Measurements from ENCODE around the gene CFAP65. TPM values are rescaled to one million over a fixed set of nuclear protein-coding genes. Genes with fewer than 3 reads are reported as not detected.

Gene CFAP65
- total RNA-seq, 1 donor from 2014 or later: not detected

GRCh38 chr2:219028141-219028540, 13.2 kb downstream of the CFAP65 start:
- no peak for DNase-seq
- Histone ChIP-seq H3K27me3 (peaks cover 28% of the 10 kb centered on the region), H3K9me3 (no peaks in the 10 kb centered on the region), H3K4me3 (no peak overlapping the region), H3K36me3 (no peaks in the 10 kb centered on the region), H3K27ac (no peak overlapping the region), H3K4me1 (no peaks in the 10 kb centered on the region)
- intact Hi-C loops (cut with DNase I): loop anchor here (10.0 kb wide), 1 partner anchor 127 kb away; no protein-coding TSS in a partner anchor
- ATAC-seq: no peak
- TF ChIP-seq CTCF (IDR thresholded peaks at IDR 0.05): no peak

- ATAC-seq (no peak), DNase-seq (no peak)
- no peak overlapping the region for H3K4me3 ChIP-seq
- H3K27ac ChIP-seq: no peak overlapping the region
- H3K4me1 ChIP-seq: no peaks in the 10 kb centered on the region
- intact Hi-C loops (cut with DNase I): loop anchor here (10.0 kb wide), 1 partner anchor 127 kb away; no protein-coding TSS in a partner anchor
- TF ChIP-seq CTCF (IDR thresholded peaks at IDR 0.05): no peak
- H3K9me3 ChIP-seq: no peaks in the 10 kb centered on the region
- no peaks in the 10 kb centered on the region for H3K36me3 ChIP-seq
- peaks cover 29% of the 10 kb centered on the region for H3K27me3 ChIP-seq
These were observed 13.7 kb downstream of the CFAP65 start for GRCh38 chr2:219027511-219028055.

- Histone ChIP-seq H3K27me3 (peaks cover 30% of the 10 kb centered on the region), H3K36me3 (no peaks in the 10 kb centered on the region), H3K4me1 (no peaks in the 10 kb centered on the region), H3K4me3 (no peak overlapping the region), H3K9me3 (no peaks in the 10 kb centered on the region), H3K27ac (no peak overlapping the region)
- ATAC-seq: no peak
- intact Hi-C loops (cut with DNase I): loop anchor here (10.0 kb wide), 1 partner anchor 128 kb away; no protein-coding TSS in a partner anchor
- TF ChIP-seq CTCF (IDR thresholded peaks at IDR 0.05): no peak
- DNase-seq: no peak
These were observed 14.4 kb downstream of the CFAP65 start for GRCh38 chr2:219026946-219027345.

GRCh38 chr2:219025637-219026585, 15.4 kb downstream of the CFAP65 start:
- Histone ChIP-seq H3K36me3 (no peaks in the 10 kb centered on the region), H3K27ac (no peak overlapping the region), H3K27me3 (peaks cover 21% of the 10 kb centered on the region), H3K4me1 (no peaks in the 10 kb centered on the region), H3K4me3 (no peak overlapping the region), H3K9me3 (no peaks in the 10 kb centered on the region)
- ATAC-seq (no peak), DNase-seq (no peak)
- no peak for TF ChIP-seq CTCF (IDR thresholded peaks at IDR 0.05)
- intact Hi-C loops (cut with DNase I): loop anchor here (10.0 kb wide), 1 partner anchor 129 kb away; no protein-coding TSS in a partner anchor

GRCh38 chr2:219024059-219024458, 17.3 kb downstream of the CFAP65 start:
- Histone ChIP-seq H3K36me3 (no peaks in the 10 kb centered on the region), H3K4me1 (no peaks in the 10 kb centered on the region), H3K4me3 (no peak overlapping the region), H3K27me3 (peaks cover 12% of the 10 kb centered on the region), H3K27ac (no peak overlapping the region), H3K9me3 (no peaks in the 10 kb centered on the region)
- TF ChIP-seq CTCF (IDR thresholded peaks at IDR 0.05): no peak
- ATAC-seq: no peak
- intact Hi-C loops (cut with DNase I): loop anchor here (10.0 kb wide), 1 partner anchor 131 kb away; no protein-coding TSS in a partner anchor
- peak; percentile 43 for DNase-seq

Measured in upper lobe of right lung (tissue), 1 donor.